B cell (primary cell): Measurements from ENCODE around the gene RSU1.

Experiments
- CTCF ChIP-seq: fragments of 200-600 bp; IDR thresholded peaks from one replicate; pipeline ENCODE4 v1.8.0; 2022; ENCODE audit warnings: antibody characterized with exemption, mild to moderate bottlenecking
- EZH2 ChIP-seq: IDR thresholded peaks from 2 replicates; pipeline ENCODE4 v1.6.1; 2012; ENCODE audit warnings: borderline replicate concordance, low read depth, mild to moderate bottlenecking, moderate library complexity, low read length; ENCODE audit not compliant: insufficient read depth, poor library complexity, severe bottlenecking

DNA sequence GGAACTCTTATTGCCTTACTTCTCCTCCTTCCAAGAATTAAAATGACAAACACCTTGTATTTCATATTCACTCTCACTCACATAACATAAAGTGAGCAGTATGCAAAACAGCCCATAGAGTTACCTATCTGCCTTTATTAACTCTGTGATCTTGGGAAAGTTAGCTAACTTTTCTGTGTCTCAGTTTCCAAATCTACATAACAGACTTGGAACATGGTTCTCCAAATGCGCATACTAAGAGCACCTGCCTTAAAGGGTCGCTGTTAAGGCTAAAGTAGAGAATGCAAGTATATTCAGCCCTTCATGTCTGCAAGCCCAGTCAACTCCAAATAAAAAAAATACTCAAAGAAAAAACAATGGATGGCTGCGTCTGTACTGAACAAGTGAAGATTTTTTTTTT is 173.7 kb downstream of the RSU1 start:
- TF ChIP-seq CTCF (no peak), EZH2 (no peak)
